ENCODE measurements around the gene MSI1.
A peak's percentile ranks its signal among the peaks of the same experiment; 100 is the strongest.
"Not testable (repeated sequence)": the region's sequence is repeated elsewhere in the genome, so short reads cannot be mapped to it uniquely, and the experiment has no call there.

MSI1 gene

GRCh38 chr12:120357104-120357503 lies 11.9 kb downstream of the MSI1 start:
- DNase-seq (ENCODE audit: low spot score) = no peak

DNA sequence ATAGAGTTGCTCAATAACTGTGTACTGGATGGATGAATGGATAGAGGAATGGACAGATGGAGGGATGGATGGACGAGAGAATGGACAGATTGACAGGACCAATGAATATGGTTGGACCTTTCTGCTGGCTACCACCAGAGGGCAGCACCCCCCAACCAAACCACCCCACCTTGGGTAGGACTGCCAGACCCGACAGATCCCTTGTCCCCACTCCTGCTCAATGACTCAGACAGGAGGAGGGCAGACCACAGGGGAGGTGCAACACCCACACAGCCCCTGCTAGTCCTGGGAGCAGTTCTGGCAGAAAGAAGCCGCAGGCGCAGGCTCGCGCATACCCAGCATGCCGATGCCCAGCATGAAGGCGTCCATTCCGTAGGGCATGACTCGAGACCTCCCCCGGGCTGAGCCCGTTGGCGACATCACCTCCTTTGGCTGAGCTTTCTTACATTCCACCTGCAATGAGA lies 12.4 kb downstream of the MSI1 start:
- DNase-seq (ENCODE audit: low spot score) = peak; percentile 89

DNA sequence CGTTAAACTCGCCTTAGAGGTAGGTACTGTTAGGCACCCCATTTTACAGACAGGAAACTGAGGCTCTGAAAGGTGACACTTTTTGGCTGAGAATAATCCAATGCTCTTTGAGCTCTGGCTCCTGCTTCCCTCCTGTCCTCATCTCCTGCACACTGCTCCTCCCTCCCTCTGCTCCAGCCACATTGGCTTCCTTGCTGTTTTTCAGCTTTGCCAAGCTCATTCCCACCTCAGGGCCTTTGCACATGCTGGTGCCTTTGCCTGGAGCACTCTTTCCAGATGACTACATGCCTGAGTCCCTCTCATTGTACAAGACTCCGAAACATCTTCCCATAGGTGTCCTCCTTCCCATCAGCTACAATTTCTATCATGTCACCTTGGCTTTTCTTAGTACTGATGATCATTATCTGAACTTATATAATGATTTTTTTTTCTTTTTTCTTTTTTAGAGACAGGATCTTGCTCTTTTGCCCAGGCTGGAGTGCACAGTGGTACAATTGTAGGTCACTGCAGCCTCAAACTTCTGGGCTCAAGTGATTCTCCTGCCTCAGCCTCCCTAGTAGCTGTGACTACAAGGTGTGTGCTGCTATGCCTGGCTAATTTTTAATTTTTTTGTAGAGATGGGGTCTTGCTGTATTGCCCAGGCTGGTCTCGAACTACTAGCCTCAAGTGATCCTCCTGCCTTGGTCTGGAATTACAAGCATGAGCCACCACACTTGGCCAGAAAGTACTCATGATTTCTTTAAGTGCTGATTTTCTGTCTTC lies 15.2 kb downstream of the MSI1 start:
- no peak for DNase-seq (ENCODE audit: low spot score)

DNA sequence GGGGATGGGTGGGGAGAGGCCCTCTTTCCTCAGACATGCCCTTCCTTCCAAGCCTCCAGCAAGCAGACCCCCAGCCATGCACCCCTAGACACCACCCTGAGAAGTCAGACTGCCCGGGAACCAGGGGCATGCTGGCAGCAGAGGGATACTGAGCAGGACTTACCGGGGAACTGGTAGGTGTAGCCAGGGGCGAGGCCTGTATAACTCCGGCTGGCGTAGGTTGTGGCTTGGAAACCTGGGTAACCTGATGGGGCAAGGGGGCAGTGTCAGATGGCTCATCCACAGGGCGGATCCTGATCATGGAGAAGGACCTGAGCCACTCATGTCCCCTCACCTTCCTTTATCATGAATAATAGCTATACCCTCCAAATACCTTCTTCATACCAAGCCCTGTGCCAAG lies 15.8 kb downstream of the MSI1 start:
- DNase-seq (ENCODE audit: low spot score) = no peak

- no peak for DNase-seq (ENCODE audit: low spot score)
These were observed 16.8 kb downstream of the MSI1 start for GRCh38 chr12:120352117-120352516.

- peak; percentile 91 for DNase-seq (ENCODE audit: low spot score)
These were observed 18.2 kb downstream of the MSI1 start for GRCh38 chr12:120350576-120351350.

DNA sequence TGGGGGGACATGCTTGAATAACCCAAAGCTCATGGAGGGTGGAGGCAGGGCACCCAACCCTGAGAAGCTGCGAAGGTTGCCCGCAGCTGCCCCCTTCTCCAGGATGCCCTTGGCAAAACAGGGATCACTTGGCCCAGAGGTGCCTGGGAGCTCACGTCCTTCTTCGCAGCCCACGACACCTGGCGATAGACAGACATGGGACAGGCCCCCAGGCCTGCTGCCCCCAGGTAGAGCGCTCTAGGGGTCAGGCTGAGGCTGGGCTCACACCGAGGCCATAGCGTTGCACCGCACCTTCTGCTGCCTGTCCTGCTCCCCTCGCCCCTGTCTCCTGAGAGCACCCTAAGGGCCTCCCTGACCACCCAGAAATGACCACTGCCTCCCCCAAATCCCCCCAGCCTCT lies 21.2 kb downstream of the MSI1 start:
- no peak for DNase-seq (ENCODE audit: low spot score)

GRCh38 chr12:120346681-120347080 lies 22.3 kb downstream of the MSI1 start:
- no peak for DNase-seq (ENCODE audit: low spot score)

DNA sequence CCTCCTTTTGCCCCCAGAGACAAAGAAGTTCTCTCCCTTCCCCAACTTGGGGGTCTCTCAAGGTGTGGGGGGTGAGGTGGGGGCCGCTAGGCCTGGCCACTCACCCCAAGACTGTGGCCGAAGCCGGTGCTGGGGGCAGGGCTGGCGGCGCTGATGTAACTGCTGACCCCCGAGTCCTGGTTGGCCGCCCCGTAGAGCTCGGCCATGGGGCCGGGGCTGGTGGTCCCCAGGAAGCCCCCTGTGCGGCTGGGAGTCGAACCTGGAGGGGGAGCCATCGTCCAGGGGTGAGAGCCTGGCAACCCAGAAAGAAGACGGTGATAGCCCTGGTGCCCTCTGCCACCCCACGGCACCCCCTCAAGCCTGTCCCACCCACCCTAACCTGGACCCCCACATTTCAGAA lies 22.9 kb downstream of the MSI1 start:
- DNase-seq (ENCODE audit: low spot score) = no peak

- DNase-seq (ENCODE audit: low spot score) = no peak
These were observed 25.3 kb downstream of the MSI1 start for GRCh38 chr12:120343692-120344091.

- DNase-seq (ENCODE audit: low spot score) = no peak
These were observed 25.9 kb downstream of the MSI1 start for GRCh38 chr12:120343039-120343537.

DNA sequence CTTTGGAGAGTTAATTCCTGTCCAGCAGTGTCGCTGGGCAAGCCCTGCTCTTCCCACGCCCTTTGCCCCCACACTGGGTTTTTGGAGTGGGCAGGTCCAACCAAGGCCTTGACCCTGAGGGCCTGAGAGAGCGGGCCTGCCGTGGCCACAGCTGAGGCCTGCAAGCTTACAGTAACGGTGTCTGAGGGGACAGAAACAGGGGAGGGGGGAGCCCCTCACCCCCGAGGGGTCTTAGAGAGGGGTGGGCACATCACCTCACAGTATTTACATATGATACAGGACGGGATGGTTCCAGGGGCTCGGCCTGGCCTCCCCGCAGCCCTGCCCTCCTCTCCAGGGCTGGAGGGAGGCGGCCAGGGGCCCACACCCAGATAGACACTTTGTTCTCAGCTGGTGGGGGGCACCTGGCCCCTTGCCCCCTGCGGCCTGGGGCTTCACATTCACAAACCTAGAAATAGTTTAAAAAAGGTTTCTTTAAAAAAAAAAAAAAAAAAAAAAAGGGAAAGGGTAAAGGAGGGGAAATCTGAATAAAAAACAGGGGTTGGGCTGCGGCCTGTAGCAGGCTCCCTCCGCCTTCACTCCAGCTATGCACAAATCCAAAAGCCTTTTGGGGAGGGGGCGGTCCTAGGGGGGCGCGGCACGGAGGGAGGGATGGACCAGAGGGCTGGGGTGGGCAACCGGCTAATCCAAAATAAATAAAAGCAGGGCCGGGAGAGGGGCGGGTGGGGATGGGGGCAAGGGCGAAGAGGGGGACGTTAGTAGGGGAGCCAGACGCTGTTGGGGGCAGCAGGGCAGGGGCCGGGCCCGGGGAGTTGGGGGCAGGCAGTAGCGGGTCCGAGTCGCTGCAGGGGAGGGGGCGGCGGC lies 26.6 kb downstream of the MSI1 start:
- DNase-seq (ENCODE audit: low spot score) = no peak

DNA sequence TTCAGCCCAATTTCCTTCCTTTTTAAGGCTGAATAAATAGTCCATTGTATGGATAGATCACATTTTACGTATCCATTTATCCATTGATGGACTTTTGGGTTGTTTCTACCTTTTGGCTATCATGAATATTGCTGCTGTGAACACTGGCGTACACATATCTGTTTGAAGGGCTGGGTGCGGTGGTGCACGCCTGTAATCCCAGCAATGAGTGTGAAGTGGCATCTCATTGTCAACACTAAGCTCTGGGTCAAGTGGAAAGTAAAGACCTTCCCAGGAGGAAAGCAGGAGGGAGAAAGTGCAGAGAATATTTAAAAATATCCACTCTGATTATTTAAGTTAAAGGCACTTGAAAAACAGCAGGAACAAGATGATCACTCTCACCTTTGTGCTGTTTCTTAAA lies 29.7 kb downstream of the MSI1 start:
- no peak for DNase-seq (ENCODE audit: low spot score)

GRCh38 chr12:120337730-120338129 lies 31.2 kb downstream of the MSI1 start:
- DNase-seq (ENCODE audit: low spot score) = no peak

- DNase-seq (ENCODE audit: low spot score) = not testable (repeated sequence)
These were observed 32.6 kb downstream of the MSI1 start for GRCh38 chr12:120336392-120336791.

- peak; percentile 69 for DNase-seq (ENCODE audit: low spot score)
These were observed 33.5 kb downstream of the MSI1 start for GRCh38 chr12:120335447-120335846.

DNA sequence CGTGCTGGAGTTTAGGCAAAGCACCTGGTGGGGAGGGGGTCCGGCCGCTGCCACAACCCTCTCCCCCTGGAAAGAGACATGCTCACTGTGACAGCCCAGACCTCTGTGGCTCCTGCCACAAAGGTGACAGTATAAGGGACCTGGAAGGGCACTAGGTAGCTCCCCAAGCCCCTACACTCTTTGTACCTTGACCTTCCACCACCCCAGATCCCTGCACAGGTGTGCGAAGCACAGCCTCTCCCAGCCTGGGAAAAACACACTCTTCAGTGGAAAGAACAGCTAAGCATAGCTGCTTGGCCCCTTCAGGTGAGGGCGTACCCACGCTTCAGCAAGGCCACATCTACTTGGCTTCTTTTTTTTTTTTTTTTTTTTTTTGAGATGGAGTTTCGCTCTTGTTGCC lies 36.4 kb downstream of the MSI1 start:
- no peak for DNase-seq (ENCODE audit: low spot score)

DNA sequence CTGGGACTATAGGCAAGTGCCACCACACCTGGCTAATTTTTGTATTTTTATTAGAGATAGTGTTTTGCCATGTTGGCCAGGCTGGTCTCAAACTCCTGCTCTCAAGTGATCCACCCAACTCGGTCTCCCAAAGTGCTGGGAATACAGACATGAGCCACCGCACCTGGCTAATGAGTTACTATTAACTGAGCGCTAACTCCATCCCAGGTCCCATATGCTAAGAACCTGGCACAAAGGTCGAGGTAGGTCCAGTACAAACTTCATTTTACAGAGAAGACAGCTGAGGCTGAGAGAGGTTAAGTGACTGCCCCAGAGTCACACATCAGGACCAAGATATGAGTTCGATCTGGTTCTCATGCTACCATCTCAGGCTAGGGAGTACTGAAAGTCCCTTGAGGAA lies 36.9 kb downstream of the MSI1 start:
- no peak for DNase-seq (ENCODE audit: low spot score)

DNA sequence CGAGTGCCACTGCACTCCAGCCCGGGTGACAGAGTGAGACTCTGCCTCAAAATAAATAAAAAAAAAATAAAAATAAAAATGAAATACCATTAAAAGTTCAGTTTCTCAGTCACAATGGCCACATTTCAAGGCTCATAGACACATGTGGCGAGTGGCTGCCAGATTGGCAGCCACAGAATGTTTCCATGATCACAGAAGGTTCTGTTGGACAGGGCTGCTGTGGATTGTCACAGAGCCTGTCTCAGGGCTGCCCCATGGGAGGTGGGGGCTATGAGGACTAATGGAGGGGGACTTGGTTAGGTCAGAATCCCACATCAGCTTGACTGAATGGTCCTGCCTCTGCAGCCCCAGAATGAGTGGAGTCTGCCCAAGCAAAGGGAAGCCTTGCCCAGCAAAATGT lies 37.6 kb downstream of the MSI1 start:
- DNase-seq (ENCODE audit: low spot score) = no peak

DNA sequence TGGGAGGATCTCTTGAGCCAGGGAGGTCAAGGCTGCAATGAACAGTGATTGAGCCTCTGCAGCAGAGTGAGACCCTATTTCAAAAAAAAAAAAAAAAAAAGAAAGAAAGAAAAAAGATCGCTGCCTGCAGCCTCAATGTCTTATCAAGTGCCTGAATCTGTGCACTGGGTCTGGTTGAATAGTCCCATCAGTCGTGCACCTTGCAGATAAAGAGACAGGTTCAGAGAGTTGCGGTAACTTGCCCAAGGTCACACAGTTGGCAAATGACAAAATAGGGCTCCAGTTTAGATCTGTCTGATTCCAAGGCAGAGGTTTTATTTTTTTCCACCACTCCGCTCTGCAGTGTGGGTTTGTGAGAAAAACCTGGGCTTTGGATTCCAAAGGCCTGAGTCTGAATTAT lies 40.7 kb downstream of the MSI1 start:
- no peak for DNase-seq (ENCODE audit: low spot score)

GRCh38 chr12:120327593-120327992 lies 41.4 kb downstream of the MSI1 start, which contains the start of gene PLA2G1B:
PLA2G1B (minus strand) TSS chr12:120327779; CDS start chr12:120327753, 26 bp downstream.
- DNase-seq (ENCODE audit: low spot score) = no peak

DNA sequence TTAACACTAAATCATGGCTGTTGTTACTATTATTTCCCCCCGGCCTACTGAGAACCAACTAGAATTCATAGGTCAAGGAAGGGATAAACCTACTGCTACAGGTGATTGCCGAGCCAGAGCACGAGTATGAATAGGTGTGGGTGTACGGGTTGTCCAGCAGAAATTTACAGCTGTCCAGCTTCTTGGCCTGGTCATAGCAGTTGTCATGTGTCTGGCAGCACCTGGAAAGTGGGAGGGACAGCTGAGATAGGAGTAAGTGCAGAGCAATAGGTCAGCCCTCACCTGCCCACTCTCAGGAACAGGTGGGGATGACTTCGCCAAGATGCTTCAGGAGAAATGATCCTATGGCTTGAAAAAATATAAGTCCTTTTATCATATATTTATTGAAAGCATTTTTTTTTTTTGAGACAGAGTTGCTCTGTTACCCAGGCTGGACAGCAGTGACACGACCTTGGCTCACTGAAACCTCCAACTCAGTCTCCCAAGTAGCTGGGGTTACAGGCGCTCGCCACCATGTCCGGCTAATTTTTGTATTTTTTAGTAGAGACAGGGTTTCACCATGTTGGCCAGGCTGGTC lies 44.0 kb downstream of the MSI1 start:
- DNase-seq (ENCODE audit: low spot score) = no peak
